WTC11 (cell line): Measurements from ENCODE around the gene EIF4G2. TPM values are rescaled to one million over a fixed set of nuclear protein-coding genes. Genes with fewer than 3 reads are reported as not detected.
A peak's percentile ranks its signal among the peaks of the same experiment; 100 is the strongest.

Experiments
- ATAC-seq: fragments of 200-7000 bp; cut with Tn5 transposase; 2 replicates; pipeline ENCODE4 v1.10.0; 2021; ENCODE audit warnings: mild to moderate bottlenecking, moderate library complexity
- CTCF ChIA-PET: fragments of 300-600 bp; sonication (Branson Sonifier 250); formaldehyde crosslinking; loops from one replicate; lab custom pipeline; 2021; ENCODE audit warnings: antibody characterized with exemption; lab: Charles Lee
- POLR2A ChIA-PET: fragments of 350-600 bp; sonication (Branson Sonifier 250); formaldehyde crosslinking; loops from one replicate; lab custom pipeline; 2021; ENCODE audit warnings: antibody characterized with exemption; lab: Charles Lee
- DNase-seq: peaks from one replicate; pipeline ENCODE4 v3.0.0; 2021; ENCODE audit warnings: low spot score
- H3K27ac Mint-ChIP-seq: 2 replicates; pipeline ENCODE4 v1.8.0; 2021; ENCODE audit warnings: mixed read lengths
- H3K27me3 Mint-ChIP-seq: 2 replicates; pipeline ENCODE4 v1.8.0; 2021; ENCODE audit warnings: low read depth, mild to moderate bottlenecking, moderate library complexity, mixed read lengths
- H3K36me3 Mint-ChIP-seq: 2 replicates; pipeline ENCODE4 v1.8.0; 2021; ENCODE audit warnings: mixed read lengths
- H3K4me1 Mint-ChIP-seq: 2 replicates; pipeline ENCODE4 v1.8.0; 2022; ENCODE audit warnings: mixed read lengths
- H3K4me3 Mint-ChIP-seq: 2 replicates; pipeline ENCODE4 v1.8.0; 2021; ENCODE audit warnings: mild to moderate bottlenecking, moderate library complexity, mixed read lengths
- H3K9me3 Mint-ChIP-seq: 2 replicates; pipeline ENCODE4 v1.8.0; 2021; ENCODE audit warnings: mixed read lengths
- ATF2 ChIP-seq: sonication (generic); formaldehyde crosslinking; IDR thresholded peaks from 2 replicates; pipeline ENCODE4 v1.8.1; 2022; ENCODE audit warnings: low read depth, missing genetic modification reagents, borderline replicate concordance
- FOXJ3 ChIP-seq: sonication (generic); formaldehyde crosslinking; IDR thresholded peaks from 2 replicates; pipeline ENCODE4 v1.9.0; 2021; ENCODE audit warnings: missing genetic modification reagents, mild to moderate bottlenecking, borderline replicate concordance
- FOXP1 ChIP-seq: sonication (generic); formaldehyde crosslinking; IDR thresholded peaks from 2 replicates; pipeline ENCODE4 v1.8.0; 2022; ENCODE audit warnings: missing genetic modification reagents, mild to moderate bottlenecking, moderate library complexity, borderline replicate concordance
- GRHL2 ChIP-seq: fragments of 250-450 bp; sonication (Bioruptor Pico); IDR thresholded peaks from 2 replicates; pipeline ENCODE4 v1.8.0; 2022; ENCODE audit warnings: mild to moderate bottlenecking, moderate library complexity; ENCODE audit not compliant: insufficient replicate concordance, severe bottlenecking
- IRF2 ChIP-seq: sonication (generic); formaldehyde crosslinking; IDR thresholded peaks from 2 replicates; pipeline ENCODE4 v1.8.0; 2022; ENCODE audit warnings: low read depth, missing genetic modification reagents, borderline replicate concordance
- NFE2L1 ChIP-seq: sonication (generic); formaldehyde crosslinking; IDR thresholded peaks from 2 replicates; pipeline ENCODE4 v1.8.1; 2023; ENCODE audit warnings: missing genetic modification reagents
- NFYB ChIP-seq: sonication (generic); formaldehyde crosslinking; conservative IDR thresholded peaks from 2 replicates; pipeline ENCODE4 v1.8.0; 2022; ENCODE audit warnings: low read depth, missing genetic modification reagents
- OVOL2 ChIP-seq: fragments of 250-450 bp; sonication (Bioruptor Pico); IDR thresholded peaks from 2 replicates; pipeline ENCODE4 v1.9.0; 2021; ENCODE audit warnings: mild to moderate bottlenecking, borderline replicate concordance
- TCF7 ChIP-seq: sonication (generic); formaldehyde crosslinking; IDR thresholded peaks from 2 replicates; pipeline ENCODE4 v1.8.0; 2022; ENCODE audit warnings: mild to moderate bottlenecking, low read depth, missing genetic modification reagents, moderate library complexity
- TEAD1 ChIP-seq: sonication (generic); formaldehyde crosslinking; IDR thresholded peaks from 2 replicates; pipeline ENCODE4 v1.8.0; 2022; ENCODE audit warnings: mild to moderate bottlenecking, missing genetic modification reagents
- TP53 ChIP-seq: sonication (generic); formaldehyde crosslinking; IDR thresholded peaks from 2 replicates; pipeline ENCODE4 v1.8.1; 2023; ENCODE audit warnings: mild to moderate bottlenecking, missing genetic modification reagents
- ZNF121 ChIP-seq: sonication (generic); formaldehyde crosslinking; IDR thresholded peaks from 2 replicates; pipeline ENCODE4 v1.8.0; 2023; ENCODE audit warnings: missing genetic modification reagents
- total RNA-seq: library from RNA; stranded (reverse); gene quantifications from 3 replicates; pipeline ENCODE4 v1.2.3, GENCODE V29; 2021
- TF ChIP-seq, protein P1 (sequence below): fragments of 250-450 bp; sonication (Bioruptor Pico); IDR thresholded peaks from 2 replicates; pipeline ENCODE4 v1.9.0; 2021; ENCODE audit warnings: mild to moderate bottlenecking
- TF ChIP-seq, protein P2 (sequence below): fragments of 250-450 bp; sonication (Bioruptor Pico); IDR thresholded peaks from 2 replicates; pipeline ENCODE4 v1.9.0; 2021; ENCODE audit warnings: mild to moderate bottlenecking, borderline replicate concordance

The EIF4G2 gene
- total RNA-seq, 1 experiment from 2014 or later: 906 TPM

GRCh38 chr11:10847960-10848860, 39.5 kb upstream of the EIF4G2 start:
- H3K27me3 Mint-ChIP-seq: no peaks in the 10 kb centered on the region
- H3K36me3 Mint-ChIP-seq: peaks cover 13% of the 10 kb centered on the region
- CTCF ChIA-PET: interaction anchor here (1.0 to 2.3 kb wide), 8 partner anchors 10 to 162 kb away, joined by 3 to 9 read pairs (median 5); partner anchors contain the start of genes EIF4G2 and ZBED5
- H3K4me1 Mint-ChIP-seq: peaks cover 6% of the 10 kb centered on the region
- TF ChIP-seq, protein P1, sequence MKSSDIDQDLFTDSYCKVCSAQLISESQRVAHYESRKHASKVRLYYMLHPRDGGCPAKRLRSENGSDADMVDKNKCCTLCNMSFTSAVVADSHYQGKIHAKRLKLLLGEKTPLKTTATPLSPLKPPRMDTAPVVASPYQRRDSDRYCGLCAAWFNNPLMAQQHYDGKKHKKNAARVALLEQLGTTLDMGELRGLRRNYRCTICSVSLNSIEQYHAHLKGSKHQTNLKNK (CRISPR knock-in tag): no peak
- peak; percentile 94 for TF ChIP-seq ZNF121 (CRISPR knock-in tag)
- TF ChIP-seq, all 79 proteins: peak for 1
- H3K9me3 Mint-ChIP-seq: no peaks in the 10 kb centered on the region; the same call in 1 of the 2 replicates
- H3K27ac Mint-ChIP-seq: no peak overlapping the region
- POLR2A ChIA-PET: interaction anchor here (1.1 to 2.5 kb wide), 2 partner anchors 10 to 39 kb away, joined by 8 to 19 read pairs; partner anchors contain the start of genes EIF4G2 and ZBED5
- H3K4me3 Mint-ChIP-seq: no peak overlapping the region
- DNase-seq: no peak
- ATAC-seq: no peak

DNA sequence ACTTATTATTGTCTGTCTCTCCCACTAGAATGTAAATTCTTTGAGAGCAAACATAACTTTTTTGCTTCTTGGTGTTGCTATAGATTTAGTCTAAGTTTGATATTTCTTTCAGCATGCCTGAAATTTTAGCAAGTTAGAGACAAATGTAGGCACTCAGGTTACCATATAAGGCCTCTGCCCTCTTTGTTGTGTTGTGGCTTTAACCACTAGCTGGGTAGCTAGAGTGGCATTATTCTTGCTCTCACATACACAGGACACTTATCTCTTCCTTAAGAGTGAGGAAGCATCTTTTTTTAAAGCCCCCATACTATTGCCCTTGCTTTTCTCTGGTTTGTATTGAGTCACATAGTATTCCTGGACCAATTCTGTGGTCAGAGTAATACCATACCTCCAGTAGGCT, 37.9 kb upstream of the EIF4G2 start:
- H3K36me3 Mint-ChIP-seq: no peaks in the 10 kb centered on the region
- ATAC-seq: no peak
- no peak for DNase-seq
- H3K4me1 Mint-ChIP-seq: peaks cover 11% of the 10 kb centered on the region
- H3K27me3 Mint-ChIP-seq: no peaks in the 10 kb centered on the region
- 0 out of 2 replicates have a peak overlapping the region, but pooled peaks have one; percentile 2 for H3K27ac Mint-ChIP-seq
- TF ChIP-seq ZNF121 (CRISPR knock-in tag) (no peak), GRHL2 (no peak), IRF2 (no peak), FOXJ3 (CRISPR knock-in tag) (no peak)
- H3K4me3 Mint-ChIP-seq: no peak overlapping the region
- ChIA-PET POLR2A (interaction anchor here (0.8 to 2.5 kb wide), 2 partner anchors 11 to 37 kb away, joined by 3 to 19 read pairs; partner anchors contain the start of genes EIF4G2 and ZBED5), CTCF (interaction anchor here (1.7 kb wide), 1 partner anchor 32 kb away, joined by 4 read pairs; no protein-coding TSS in a partner anchor)
- no peaks in the 10 kb centered on the region; the same call in 1 of the 2 replicates for H3K9me3 Mint-ChIP-seq

- DNase-seq (no peak), ATAC-seq (no peak)
- Mint-ChIP-seq H3K9me3 (no peaks in the 10 kb centered on the region; the same call in 1 of the 2 replicates), H3K27me3 (no peaks in the 10 kb centered on the region), H3K36me3 (no peaks in the 10 kb centered on the region), H3K27ac (no peak overlapping the region), H3K4me1 (peaks cover 11% of the 10 kb centered on the region), H3K4me3 (no peak overlapping the region)
- CTCF ChIA-PET: no interaction called here
- POLR2A ChIA-PET: no interaction called here
- TF ChIP-seq, protein P2, sequence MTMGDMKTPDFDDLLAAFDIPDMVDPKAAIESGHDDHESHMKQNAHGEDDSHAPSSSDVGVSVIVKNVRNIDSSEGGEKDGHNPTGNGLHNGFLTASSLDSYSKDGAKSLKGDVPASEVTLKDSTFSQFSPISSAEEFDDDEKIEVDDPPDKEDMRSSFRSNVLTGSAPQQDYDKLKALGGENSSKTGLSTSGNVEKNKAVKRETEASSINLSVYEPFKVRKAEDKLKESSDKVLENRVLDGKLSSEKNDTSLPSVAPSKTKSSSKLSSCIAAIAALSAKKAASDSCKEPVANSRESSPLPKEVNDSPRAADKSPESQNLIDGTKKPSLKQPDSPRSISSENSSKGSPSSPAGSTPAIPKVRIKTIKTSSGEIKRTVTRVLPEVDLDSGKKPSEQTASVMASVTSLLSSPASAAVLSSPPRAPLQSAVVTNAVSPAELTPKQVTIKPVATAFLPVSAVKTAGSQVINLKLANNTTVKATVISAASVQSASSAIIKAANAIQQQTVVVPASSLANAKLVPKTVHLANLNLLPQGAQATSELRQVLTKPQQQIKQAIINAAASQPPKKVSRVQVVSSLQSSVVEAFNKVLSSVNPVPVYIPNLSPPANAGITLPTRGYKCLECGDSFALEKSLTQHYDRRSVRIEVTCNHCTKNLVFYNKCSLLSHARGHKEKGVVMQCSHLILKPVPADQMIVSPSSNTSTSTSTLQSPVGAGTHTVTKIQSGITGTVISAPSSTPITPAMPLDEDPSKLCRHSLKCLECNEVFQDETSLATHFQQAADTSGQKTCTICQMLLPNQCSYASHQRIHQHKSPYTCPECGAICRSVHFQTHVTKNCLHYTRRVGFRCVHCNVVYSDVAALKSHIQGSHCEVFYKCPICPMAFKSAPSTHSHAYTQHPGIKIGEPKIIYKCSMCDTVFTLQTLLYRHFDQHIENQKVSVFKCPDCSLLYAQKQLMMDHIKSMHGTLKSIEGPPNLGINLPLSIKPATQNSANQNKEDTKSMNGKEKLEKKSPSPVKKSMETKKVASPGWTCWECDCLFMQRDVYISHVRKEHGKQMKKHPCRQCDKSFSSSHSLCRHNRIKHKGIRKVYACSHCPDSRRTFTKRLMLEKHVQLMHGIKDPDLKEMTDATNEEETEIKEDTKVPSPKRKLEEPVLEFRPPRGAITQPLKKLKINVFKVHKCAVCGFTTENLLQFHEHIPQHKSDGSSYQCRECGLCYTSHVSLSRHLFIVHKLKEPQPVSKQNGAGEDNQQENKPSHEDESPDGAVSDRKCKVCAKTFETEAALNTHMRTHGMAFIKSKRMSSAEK (CRISPR knock-in tag): no peak
- no peak for TF ChIP-seq OVOL2 (CRISPR knock-in tag)
- no peak for TF ChIP-seq NFE2L1 (CRISPR knock-in tag)
- TF ChIP-seq FOXP1 (CRISPR knock-in tag): no peak
- TF ChIP-seq TCF7: no peak
- no peak for TF ChIP-seq TEAD1 (CRISPR knock-in tag)
Measured at GRCh38 chr11:10845589-10845988, 36.9 kb upstream of the EIF4G2 start.

GRCh38 chr11:10844796-10845195, 36.1 kb upstream of the EIF4G2 start:
- CTCF ChIA-PET: no interaction called here
- Mint-ChIP-seq H3K9me3 (no peaks in the 10 kb centered on the region; the same call in 1 of the 2 replicates), H3K27ac (no peak overlapping the region), H3K4me1 (peaks cover 11% of the 10 kb centered on the region)
- TF ChIP-seq, protein P2 (CRISPR knock-in tag): no peak
- TF ChIP-seq TP53 (CRISPR knock-in tag) (no peak), ATF2 (no peak), FOXJ3 (CRISPR knock-in tag) (no peak), GRHL2 (no peak), NFYB (no peak)
- TF ChIP-seq, all 79 proteins: peak for 0
- Mint-ChIP-seq H3K27me3 (no peaks in the 10 kb centered on the region; the same call in 1 of the 2 replicates), H3K36me3 (no peaks in the 10 kb centered on the region), H3K4me3 (no peak overlapping the region)
- POLR2A ChIA-PET: no interaction called here
- DNase-seq (no peak), ATAC-seq (no peak)
